ENCODE data around the gene PBX2. TPM values are rescaled to one million over a fixed set of nuclear protein-coding genes. Genes with fewer than 3 reads are reported as not detected.
"Not testable (repeated sequence)": the region's sequence is repeated elsewhere in the genome, so short reads cannot be mapped to it uniquely, and the experiment has no call there.

PBX2 gene
- polyA plus RNA-seq, 1 donor: 109 TPM

- DNase-seq: no peak
Measured at GRCh38 chr6:32149092-32149755, 40.8 kb downstream of the PBX2 start.

DNA sequence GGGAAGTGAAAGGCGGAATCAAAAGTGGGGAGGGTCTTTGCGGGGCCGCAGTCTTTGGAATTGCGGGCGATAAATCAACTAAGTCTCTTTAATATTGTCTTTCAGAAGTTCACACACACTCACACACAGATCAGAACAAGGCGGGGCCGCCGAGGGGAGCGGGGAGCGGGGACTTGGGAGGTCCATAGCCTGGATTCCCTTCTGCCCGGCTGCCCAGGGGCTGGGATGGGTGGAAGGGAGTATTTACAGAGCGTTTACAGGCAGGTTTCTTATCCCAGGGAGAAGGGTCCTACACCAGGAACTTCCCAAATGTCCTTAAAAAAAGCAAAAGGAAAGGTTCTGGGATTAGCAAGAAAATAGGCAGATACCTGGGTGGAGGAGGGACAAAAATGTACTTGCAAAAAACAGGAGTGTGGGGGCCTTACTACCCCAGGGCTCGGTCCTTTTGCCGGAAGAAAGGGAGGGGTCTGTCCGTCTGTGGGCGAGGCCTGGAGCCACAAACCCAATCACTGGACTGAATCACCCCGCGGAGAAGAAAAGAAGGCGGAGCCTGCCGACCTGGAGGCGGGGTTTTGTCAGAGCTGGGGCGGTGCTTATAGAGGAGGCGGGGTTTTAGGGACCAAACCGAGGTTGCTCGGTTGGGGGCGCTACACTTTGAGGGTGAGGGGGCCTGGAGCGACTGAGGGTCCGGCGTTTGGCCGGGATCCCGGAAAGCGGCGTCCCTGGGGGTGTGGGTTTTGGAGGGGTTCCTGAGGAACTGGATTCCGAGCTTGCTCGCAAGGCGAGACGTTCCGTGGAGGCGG is 41.5 kb downstream of the PBX2 start:
- peak; percentile 64 for DNase-seq

- DNase-seq: no peak
Measured at GRCh38 chr6:32147401-32148132, 42.4 kb downstream of the PBX2 start.

DNA sequence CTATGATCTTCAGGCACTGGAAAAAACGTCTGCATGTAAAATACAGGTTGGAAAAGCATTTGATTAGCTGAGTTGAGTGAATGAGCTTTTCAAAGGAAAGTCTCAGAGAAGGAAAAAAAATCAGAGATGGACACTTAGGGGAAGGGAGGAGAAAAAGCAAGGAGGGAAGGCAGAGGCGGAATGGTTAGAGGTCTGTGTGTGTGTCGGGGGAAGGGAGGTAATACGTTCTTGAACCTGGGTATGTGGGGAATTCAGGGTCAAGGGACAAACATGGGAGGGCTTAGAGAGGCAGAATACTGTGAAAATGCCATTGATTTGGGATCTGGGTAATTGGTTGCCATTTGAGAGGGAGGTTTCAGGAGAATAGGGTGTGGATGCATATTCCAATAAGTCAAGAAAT is 43.3 kb downstream of the PBX2 start:
- no peak for DNase-seq

DNA sequence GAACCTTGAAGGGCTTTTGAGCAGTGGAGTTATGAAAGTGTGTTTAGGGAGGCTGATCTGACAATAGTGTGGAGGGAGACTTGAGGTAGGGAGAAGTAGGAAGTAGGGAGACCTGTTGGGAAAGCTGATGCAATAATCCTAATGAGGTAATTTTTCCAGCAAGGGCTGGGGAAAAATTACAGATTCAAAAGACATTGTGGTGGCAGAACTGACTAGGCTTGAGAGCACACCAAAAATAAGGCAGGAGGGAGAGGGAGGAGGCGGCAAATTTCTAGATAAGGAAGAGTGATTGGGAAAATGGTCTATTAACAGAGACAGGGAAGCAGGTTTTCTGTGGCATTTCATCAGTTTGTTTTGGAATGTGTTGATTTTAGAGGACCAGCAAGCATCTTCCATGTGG is 43.7 kb downstream of the PBX2 start:
- DNase-seq: no peak

- not testable (repeated sequence) for DNase-seq
Measured at GRCh38 chr6:32144238-32144637, 45.8 kb downstream of the PBX2 start.

GRCh38 chr6:32140420-32141046 is 49.5 kb downstream of the PBX2 start:
- DNase-seq: no peak

DNA sequence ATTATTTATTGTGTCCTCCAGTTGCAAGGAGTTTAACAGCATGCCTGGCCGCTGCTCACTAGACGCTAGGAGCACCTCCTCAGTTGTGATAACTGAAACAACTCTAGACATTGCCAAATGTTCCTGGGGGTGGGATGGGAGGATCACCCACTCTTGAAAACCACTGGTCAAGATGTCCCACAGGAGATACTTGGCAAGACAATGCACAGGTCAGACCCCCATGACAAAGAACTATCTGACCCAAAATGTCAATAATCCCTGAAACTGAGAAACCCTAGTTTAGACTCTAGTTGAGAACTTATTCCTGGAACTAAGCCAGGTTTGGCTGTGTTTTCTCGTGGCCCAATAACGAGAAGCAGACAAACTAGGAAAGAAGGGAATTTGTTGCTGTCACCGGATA is 50.4 kb downstream of the PBX2 start:
- no peak for DNase-seq

GRCh38 chr6:32137454-32137853 is 52.5 kb downstream of the PBX2 start:
- no peak for DNase-seq

Other genes with a start within 250 kb of the PBX2 start
- 1.7 TPM for gene CFB, start 244.1 kb downstream of the PBX2 start, polyA plus RNA-seq (ENCODE audit: insufficient read length)
- gene NELFE, start 231.2 kb downstream of the PBX2 start, polyA plus RNA-seq (ENCODE audit: insufficient read length): 69.7 TPM
- 28.5 TPM for gene SKIC2, start 231.0 kb downstream of the PBX2 start, polyA plus RNA-seq (ENCODE audit: insufficient read length)
- gene DXO, start 218.1 kb downstream of the PBX2 start, polyA plus RNA-seq (ENCODE audit: insufficient read length): 16.8 TPM
- 55.9 TPM for gene C4A, start 208.1 kb downstream of the PBX2 start, polyA plus RNA-seq (ENCODE audit: insufficient read length)
- 67.2 TPM for gene C4B, start 175.4 kb downstream of the PBX2 start, polyA plus RNA-seq (ENCODE audit: insufficient read length)
- gene CYP21A2, start 151.8 kb downstream of the PBX2 start, polyA plus RNA-seq (ENCODE audit: insufficient read length): 1.8 TPM
- 125 TPM for gene TNXB, start 80.9 kb downstream of the PBX2 start, polyA plus RNA-seq (ENCODE audit: insufficient read length)
- gene ATF6B, start 62.0 kb downstream of the PBX2 start, polyA plus RNA-seq (ENCODE audit: insufficient read length): 49.0 TPM
- 3.6 TPM for gene FKBPL, start 59.9 kb downstream of the PBX2 start, polyA plus RNA-seq (ENCODE audit: insufficient read length)
- gene PRRT1, start 38.3 kb downstream of the PBX2 start, polyA plus RNA-seq (ENCODE audit: insufficient read length): 1.6 TPM
- gene PPT2, start 36.1 kb downstream of the PBX2 start, polyA plus RNA-seq (ENCODE audit: insufficient read length): 42.8 TPM
- 29.5 TPM for gene EGFL8, start 25.6 kb downstream of the PBX2 start, polyA plus RNA-seq (ENCODE audit: insufficient read length)
- 66.1 TPM for gene AGPAT1, start 14.1 kb downstream of the PBX2 start, polyA plus RNA-seq (ENCODE audit: insufficient read length)
- 50.9 TPM for gene RNF5, start 11.8 kb downstream of the PBX2 start, polyA plus RNA-seq (ENCODE audit: insufficient read length)
- 6.7 TPM for gene AGER, start 5.9 kb downstream of the PBX2 start, polyA plus RNA-seq (ENCODE audit: insufficient read length)
- gene GPSM3, start 2.4 kb upstream of the PBX2 start, polyA plus RNA-seq (ENCODE audit: insufficient read length): 9.9 TPM
- gene NOTCH4, start 33.9 kb upstream of the PBX2 start, polyA plus RNA-seq (ENCODE audit: insufficient read length): 25.1 TPM
- not detected for gene TSBP1, start 181.7 kb upstream of the PBX2 start, polyA plus RNA-seq (ENCODE audit: insufficient read length)
- 0.28 TPM for gene BTNL2, start 217.0 kb upstream of the PBX2 start, polyA plus RNA-seq (ENCODE audit: insufficient read length)
- 57.8 TPM for gene HLA-DRA, start 249.7 kb upstream of the PBX2 start, polyA plus RNA-seq (ENCODE audit: insufficient read length)